Activated CD4-positive, CD25-positive, alpha-beta regulatory T cell (primary cell): ENCODE measurements around the gene ABCG1.

ENCODE experiments used
- DNase-seq, 4 experiments: peaks; one replicate each; lab custom pipeline; 2025; lab: John Stamatoyannopoulos, UW

Gene ABCG1

DNA sequence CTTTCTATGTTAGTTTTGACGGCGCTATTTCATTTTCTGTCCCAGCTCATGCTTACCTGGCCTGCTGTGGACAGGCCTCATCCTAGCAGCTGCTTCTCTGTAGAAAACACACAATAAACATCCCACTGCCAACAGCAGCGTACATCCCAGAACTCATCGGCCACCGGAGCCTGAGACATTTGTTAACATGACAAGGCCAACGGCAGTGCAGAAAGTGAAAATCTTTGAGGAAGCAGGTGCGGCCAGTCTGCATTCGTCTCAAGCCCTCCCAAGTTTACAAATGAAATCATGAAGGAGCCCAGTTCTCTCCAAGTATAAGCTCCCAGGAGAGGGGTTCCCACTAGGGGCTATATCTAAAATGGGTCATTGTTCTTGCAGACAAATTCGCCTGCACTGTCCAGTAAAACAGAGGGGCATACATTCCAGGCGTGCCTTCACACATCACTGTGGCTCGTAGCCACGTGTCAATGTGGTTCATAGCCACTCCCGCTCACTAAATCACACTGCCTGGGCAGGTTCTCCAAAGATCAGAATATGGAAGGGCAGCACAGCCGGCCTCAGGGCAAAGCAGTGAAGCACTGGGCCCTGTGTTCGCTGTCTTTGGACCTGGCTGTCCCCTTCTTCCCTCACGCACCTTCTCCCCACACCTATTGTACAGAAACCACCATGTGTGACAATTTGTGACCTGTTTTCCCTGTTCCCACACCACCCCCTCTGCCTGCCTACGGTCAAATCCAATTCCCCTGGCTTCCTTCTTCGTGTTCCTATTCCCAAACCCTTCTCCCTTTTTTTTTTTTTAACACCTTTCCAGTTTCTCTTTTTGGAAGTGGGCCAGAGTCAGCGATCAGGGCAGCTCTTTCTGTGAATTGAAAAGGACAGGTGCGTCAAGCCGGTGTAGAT is 27.0 kb upstream of the ABCG1 start:
- no peak for DNase-seq

DNA sequence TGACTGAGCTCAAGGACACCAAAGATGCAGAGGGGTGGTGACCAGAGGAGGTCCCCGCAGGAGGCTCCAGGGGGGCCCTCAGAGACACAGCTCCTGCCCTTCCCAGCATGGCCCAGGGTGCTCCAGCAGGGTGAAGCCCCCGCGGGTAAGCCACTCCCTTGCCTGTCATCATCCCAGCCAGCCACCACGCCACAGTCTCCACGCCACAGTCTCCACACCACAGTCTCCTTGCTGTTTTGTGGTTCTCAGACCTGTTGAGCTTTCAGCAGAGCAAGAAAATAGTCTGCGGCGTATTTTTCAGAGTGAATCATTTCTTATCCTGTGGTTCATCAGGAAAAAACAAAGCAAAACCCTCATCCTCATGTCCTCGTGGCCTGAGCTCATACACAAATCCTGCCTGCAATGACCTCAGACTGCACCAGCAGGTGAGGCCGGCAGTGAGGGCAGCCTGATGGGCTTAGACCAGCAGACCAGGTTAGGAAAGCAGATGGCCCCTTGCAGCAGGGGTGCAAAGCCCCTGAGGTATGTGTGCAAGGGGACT is 25.7 kb upstream of the ABCG1 start:
- DNase-seq, result no peak

DNA sequence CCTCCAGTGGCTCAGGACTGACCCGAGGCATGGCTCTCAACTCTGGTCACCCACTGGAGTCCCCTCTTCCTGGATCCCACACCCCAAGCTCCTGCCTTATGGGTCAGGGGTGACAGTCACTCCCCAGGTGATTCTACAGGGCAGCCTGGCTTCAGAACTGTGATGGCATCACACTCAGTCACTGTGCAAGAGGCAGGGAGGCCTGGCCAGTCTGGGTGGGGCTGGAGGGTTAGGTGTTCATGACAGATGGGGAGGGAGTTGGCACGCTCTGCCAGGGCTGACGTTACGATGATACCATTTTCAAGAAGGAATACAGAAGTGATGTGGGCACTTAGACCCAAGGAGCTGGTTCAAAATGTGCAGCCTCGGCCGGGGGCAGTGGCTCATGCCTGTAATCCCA is 25.2 kb upstream of the ABCG1 start:
- DNase-seq, result no peak

DNA sequence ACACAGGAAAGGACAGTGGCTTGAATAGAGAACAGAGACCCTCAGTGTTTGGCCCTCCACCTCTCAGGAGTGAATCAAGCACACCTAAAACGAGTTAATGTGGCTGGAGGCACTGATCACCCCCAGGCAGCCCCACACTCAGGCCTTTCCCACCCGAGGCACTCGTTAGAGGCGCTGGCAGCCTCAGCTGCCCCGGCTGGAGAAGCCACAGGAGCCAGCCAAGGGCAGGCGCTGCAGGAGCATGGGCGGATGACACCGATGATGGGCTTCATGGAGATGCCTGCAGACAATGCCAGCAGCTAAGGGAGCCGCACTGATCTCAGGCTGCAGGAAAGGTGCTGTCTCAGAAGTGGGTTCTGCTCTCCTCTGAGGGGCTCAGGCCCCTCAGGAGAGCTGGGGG is 24.1 kb upstream of the ABCG1 start:
- no peak for DNase-seq

DNA sequence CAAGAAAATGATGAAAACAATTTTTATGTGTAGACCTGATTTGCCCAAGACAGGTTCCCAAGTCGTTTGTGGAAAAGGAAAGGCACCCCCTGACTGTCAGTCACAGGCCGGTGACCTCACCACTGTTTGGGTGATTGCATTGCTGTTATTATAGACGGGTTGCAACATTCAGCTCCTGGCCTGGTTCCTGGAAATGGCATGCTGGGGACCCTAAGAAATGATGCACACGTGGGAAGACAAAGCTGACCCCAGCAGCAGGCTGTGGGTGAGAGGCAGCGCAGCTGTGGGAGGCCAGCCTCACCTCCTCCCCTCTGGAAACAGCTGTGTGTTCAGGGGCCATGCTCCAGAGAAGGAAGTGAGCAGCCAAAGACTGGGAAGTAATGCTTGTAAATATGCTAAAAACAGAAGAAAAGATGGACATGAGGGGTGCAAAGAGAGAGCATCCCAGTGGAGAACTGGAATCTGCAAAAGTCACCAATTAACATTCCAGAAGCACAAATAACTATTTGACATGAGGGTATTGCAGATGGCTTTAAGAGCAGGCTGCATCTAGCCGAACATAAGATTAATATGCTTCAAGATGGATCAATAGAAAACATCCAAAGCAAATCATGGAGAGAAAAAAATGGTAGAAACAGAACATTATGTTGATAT is 23.4 kb upstream of the ABCG1 start:
- DNase-seq, result no peak

DNA sequence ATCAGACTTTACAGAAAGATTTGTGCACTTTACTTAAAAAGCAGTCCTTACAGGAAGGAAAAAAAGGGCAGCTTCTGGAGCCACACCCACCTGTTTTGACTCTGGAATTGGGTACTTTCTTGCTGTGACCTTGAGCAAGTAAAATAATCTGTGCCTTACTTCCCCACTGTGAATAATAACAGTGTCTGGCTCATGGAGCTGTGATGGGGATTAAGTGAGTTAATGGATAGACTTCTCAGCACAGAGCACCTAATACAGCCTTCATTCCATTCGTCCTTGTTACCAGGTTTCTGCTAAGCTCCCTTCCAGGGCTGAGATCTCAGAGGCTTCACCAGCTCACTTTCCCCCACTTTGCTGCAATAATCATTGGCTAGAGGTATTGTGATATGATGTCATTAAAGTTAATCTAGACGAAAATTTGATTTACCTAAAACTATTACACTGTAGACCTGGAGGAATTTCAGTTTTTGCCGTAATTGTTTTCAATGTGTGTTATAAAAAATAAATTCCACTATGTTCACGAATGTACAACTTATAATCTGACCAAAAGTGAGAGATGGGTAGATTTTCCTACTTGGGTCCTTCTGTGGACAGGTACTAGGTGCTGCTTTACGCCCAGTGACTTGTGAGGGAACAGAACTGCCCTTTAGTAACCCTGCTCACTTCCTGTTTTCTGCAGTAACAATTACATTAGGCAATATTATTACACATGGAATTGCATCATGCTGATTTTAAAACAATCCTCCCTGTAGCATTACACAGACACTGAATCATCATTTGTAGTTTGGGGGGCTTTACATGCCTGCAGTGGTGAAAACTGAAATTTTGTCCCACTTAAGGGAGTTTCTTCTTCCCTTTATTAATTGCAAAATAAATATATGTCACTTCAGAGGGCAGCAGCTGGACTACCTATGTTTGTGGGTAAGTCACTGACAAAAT is 19.7 kb upstream of the ABCG1 start:
- no peak for DNase-seq

- DNase-seq, result no peak
Measured at GRCh38 chr21:42199868-42200463, 19.0 kb upstream of the ABCG1 start.

GRCh38 chr21:42200906-42201614 is 17.9 kb upstream of the ABCG1 start:
- no peak for DNase-seq

DNA sequence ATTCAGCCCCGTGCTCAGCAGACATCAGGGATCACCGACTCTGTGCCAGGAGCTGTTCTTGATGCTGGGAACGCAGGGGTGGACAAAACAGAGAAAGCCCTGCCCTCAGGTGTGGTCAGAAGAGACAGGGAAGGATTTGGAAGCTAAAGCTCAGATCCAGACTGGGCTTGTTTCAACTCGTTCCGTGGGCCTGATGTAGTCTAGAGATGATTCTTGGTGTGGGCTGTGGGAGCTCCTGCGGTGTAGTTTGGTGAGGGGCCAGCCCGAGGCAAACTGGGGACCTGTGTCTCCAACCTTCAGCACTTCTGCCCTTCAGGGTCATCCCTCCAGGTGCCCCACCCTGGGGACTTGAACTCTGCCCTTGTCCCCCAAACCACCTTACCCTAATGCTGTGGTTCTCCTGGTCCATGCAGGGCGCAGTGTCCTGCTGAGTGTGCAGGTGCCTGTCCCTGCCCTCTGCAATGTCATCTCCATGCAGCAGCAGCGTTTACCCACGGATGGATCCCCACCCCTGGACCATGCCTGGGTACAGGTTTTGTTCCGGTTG is 17.3 kb upstream of the ABCG1 start:
- DNase-seq, result no peak

- no peak for DNase-seq
Measured at GRCh38 chr21:42202321-42202720, 16.6 kb upstream of the ABCG1 start.

GRCh38 chr21:42203321-42203720 is 15.6 kb upstream of the ABCG1 start:
- DNase-seq, result no peak

DNA sequence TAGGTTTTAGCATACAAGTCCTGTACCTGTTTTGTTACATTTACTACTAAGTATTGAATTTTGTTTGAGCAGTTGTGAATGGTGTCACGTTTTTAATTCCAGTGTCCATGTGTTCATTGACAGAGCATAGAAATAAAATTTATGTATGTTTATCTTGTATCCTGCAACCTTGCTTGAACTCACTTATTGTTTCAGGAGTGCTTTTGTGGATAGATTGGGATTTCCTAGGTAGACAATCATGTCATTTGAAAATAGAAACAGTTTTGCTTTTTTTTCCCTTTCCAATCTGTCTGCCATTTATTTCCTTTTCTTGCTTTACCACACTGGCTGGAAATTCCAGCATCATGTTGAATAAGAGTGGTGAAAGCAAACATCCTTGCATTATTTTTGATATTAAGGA is 15.0 kb upstream of the ABCG1 start:
- DNase-seq, result no peak

DNA sequence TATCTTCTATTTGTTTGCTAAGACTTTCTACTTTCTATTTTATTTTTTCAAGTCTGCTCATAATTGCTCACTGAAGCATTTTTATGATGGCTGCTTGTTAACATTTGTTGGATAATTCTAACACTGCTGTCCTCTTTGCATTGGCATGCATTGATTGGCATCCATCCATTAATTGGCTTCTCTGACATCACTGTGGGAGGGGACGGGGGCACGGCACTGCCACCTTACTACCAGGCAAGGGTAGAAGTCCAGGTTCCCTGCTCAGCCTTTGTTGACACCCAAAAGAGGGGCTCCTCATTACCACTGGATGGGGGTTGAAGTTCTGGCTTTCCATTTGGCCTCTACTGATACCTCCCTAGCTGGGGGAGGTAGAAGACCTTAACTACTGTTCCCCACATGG is 11.5 kb upstream of the ABCG1 start:
- DNase-seq, result no peak

- DNase-seq, result no peak
Measured at GRCh38 chr21:42208036-42208435, 10.9 kb upstream of the ABCG1 start.

- no peak for DNase-seq
Measured at GRCh38 chr21:42208801-42209490, 10.0 kb upstream of the ABCG1 start.

DNA sequence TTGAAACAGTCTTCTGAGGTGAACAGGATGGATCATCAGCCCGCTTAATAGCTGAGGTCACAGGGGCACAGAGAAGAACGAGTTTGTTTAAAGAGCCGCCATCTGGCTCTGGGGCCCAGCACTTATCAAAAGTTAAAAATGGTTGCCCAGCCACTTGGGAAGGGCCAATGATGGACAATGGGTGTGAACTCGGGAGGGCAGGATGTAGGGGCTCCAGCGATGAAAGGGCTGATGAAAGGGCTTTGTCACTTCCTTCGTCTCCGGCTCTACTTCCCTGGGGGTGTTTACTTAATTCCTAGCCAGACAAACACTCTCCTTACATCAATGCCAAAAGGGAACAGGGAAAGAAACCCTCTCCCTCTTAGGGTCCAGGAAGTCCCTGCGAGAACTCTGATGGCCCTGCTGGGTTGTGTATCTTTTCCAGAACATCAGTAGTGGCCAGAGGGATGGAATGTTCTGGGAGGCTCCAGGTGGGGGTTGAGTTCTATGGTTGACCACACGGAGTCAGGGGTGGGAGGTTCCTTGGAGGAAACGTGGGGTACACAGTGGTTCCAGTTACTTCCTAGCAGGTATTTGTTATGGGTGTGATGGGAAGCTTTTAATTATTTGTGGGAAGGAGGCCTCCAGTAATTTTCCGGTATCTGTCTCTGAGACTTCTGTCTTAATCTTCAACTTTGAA is 9.0 kb upstream of the ABCG1 start:
- DNase-seq, result no peak

- no peak for DNase-seq
Measured at GRCh38 chr21:42212266-42212665, 6.7 kb upstream of the ABCG1 start.

- DNase-seq, result no peak
Measured at GRCh38 chr21:42213082-42213774, 5.7 kb upstream of the ABCG1 start.
